ENCODE results near the gene GUCA1A.

Gene GUCA1A

DNA sequence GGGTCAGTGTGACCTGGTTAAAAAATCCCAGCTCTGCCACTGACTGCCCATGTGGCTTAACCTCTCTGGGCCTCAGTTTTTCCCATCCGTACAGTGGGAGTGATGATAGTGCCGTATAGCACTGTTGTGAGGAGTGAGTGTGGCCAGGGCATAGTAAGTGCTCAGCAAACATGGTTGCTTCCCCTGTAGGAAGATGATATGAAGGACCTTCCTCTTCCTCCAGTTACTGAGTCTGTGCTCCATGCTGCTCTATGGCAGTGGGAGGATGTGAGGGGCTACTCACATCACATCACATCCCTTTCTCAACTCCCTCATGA is 43.8 kb upstream of the GUCA1A start:
- CTCF ChIA-PET = interaction anchor here (1.0 to 1.5 kb wide), 2 partner anchors 8 to 25 kb away, joined by 3 to 4 read pairs; no protein-coding TSS in a partner anchor

DNA sequence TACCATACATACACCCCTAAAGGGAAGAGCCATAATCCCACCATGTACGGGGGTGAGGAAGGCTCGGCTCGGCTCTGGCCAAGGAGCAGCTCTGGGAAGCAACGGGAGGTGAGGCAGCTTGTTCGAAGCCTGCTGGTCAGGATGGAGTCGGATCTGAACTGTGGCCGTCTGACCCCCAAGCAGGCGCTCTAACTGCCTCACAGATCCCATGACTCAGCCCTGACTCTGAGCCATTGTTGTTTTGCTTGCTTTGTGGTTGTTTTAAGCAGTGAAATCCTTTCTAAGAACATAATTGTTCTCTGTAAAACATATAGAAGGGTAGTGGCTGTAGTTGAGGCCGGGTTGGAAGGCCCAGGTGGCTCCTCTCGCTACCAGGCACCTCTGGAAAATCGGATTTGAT is 41.6 kb upstream of the GUCA1A start:
- TF ChIP-seq, protein P1, sequence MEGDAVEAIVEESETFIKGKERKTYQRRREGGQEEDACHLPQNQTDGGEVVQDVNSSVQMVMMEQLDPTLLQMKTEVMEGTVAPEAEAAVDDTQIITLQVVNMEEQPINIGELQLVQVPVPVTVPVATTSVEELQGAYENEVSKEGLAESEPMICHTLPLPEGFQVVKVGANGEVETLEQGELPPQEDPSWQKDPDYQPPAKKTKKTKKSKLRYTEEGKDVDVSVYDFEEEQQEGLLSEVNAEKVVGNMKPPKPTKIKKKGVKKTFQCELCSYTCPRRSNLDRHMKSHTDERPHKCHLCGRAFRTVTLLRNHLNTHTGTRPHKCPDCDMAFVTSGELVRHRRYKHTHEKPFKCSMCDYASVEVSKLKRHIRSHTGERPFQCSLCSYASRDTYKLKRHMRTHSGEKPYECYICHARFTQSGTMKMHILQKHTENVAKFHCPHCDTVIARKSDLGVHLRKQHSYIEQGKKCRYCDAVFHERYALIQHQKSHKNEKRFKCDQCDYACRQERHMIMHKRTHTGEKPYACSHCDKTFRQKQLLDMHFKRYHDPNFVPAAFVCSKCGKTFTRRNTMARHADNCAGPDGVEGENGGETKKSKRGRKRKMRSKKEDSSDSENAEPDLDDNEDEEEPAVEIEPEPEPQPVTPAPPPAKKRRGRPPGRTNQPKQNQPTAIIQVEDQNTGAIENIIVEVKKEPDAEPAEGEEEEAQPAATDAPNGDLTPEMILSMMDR (IDR thresholded peaks at IDR 0.05; ENCODE audit: control extremely low read depth, extremely low read depth, low read depth, missing control alignments) = no peak
- CTCF ChIA-PET = no interaction called here
- no peak for DNase-seq (ENCODE audit: extremely low spot score)
- POLR2A ChIA-PET = no interaction called here

More for the DNA sequence above, 43.8 kb upstream of the GUCA1A start:
- POLR2A ChIA-PET = no interaction called here
- TF ChIP-seq, protein P1 (IDR thresholded peaks at IDR 0.05; ENCODE audit: control extremely low read depth, extremely low read depth, low read depth, missing control alignments) = no peak
- no peak for DNase-seq (ENCODE audit: extremely low spot score)

GRCh38 chr6:42133926-42134325 is 39.2 kb upstream of the GUCA1A start:
- TF ChIP-seq, protein P1 (IDR thresholded peaks at IDR 0.05; ENCODE audit: control extremely low read depth, extremely low read depth, low read depth, missing control alignments) = no peak
- CTCF ChIA-PET = interaction anchor here (0.6 to 1.6 kb wide), 2 partner anchors 15 to 81 kb away, joined by 3 read pairs; no protein-coding TSS in a partner anchor
- POLR2A ChIA-PET = no interaction called here
- no peak for DNase-seq (ENCODE audit: extremely low spot score)

DNA sequence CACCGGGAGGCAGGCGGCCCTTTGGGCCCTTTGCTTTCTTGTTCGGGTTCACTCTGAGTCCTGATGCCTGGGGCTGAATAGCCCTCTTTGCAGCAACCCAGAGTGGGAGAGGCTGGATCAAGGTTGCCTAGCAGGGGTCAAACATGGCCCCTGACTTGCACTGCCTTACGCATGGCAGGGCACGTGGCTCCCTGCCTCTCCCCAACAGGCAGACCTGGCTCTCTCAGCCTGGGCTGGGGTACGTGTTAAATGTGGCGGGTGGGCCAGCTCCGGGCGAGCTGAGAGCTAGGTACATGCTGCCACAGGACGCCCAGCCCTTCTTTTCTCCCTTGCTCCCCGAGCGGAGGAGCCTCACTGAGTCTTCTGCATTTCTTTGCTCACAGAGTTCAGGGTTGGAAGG is 38.0 kb upstream of the GUCA1A start:
- CTCF ChIA-PET = interaction anchor here (1.0 to 3.1 kb wide), 6 partner anchors 10 to 412 kb away, joined by 3 to 22 read pairs (median 4); no protein-coding TSS in a partner anchor
- TF ChIP-seq, protein P1 (IDR thresholded peaks at IDR 0.05; ENCODE audit: control extremely low read depth, extremely low read depth, low read depth, missing control alignments) = no peak
- POLR2A ChIA-PET = no interaction called here
- no peak for DNase-seq (ENCODE audit: extremely low spot score)

- ChIA-PET POLR2A (no interaction called here), CTCF (interaction anchor here (1.0 to 3.1 kb wide), 7 partner anchors 10 to 412 kb away, joined by 3 to 22 read pairs (median 4); no protein-coding TSS in a partner anchor)
- TF ChIP-seq, protein P1 (IDR thresholded peaks at IDR 0.05; ENCODE audit: control extremely low read depth, extremely low read depth, low read depth, missing control alignments) = no peak
- DNase-seq (ENCODE audit: extremely low spot score) = no peak
Measured at GRCh38 chr6:42135722-42136121, 37.4 kb upstream of the GUCA1A start.

DNA sequence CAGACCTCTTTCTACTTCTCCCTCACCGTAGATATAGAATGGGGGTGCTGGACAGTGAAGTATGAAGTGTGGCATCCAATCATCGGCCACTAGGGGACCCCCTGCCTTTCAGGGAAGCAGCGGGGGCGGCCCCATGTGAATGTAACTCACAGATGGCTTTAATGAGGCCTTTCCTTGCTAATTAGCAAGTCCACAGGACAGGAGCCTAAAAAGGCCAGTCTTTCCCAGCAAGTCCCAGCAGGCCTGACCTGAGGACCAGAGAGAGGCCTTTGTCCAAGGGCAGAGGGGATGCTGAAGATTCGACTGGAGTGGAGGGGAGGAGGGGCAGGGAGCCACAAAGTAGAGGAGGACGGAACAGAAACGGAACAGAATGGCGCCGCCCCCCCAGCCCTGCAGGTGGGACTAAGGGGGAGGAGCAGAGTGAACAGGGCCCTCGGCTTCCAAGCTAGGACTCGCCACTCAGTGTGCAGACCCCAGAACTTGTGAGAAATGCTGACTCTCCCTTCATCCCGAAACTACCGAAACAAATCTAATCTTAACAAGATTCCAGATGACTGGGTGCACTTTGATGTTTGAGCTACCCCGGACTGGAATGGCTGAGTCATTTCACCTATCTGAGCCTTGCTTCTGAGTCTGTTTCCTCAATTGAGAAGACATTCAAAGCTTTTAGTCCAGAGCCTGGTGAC is 36.5 kb upstream of the GUCA1A start:
- POLR2A ChIA-PET = no interaction called here
- peak; percentile 82 for DNase-seq (ENCODE audit: extremely low spot score)
- CTCF ChIA-PET = interaction anchor here (0.8 to 3.1 kb wide), 24 partner anchors 8 to 415 kb away, joined by 3 to 22 read pairs (median 4); partner anchors contain the start of gene TAF8
- TF ChIP-seq, protein P1 (IDR thresholded peaks at IDR 0.05; ENCODE audit: control extremely low read depth, extremely low read depth, low read depth, missing control alignments) = peak; percentile 39

Data from GM10248 (cell line).